HepG2 (cell line): ENCODE measurements around the gene RDM1. TPM values are rescaled to one million over a fixed set of nuclear protein-coding genes. Genes with fewer than 3 reads are reported as not detected.

Experiments
- GFI1 ChIP-seq: sonication (generic); formaldehyde crosslinking; IDR thresholded peaks from 2 replicates; pipeline ENCODE4 v1.5.0; 2020; ENCODE audit warnings: missing genetic modification reagents, mild to moderate bottlenecking, borderline replicate concordance
- HDAC2 ChIP-seq: sonication (generic); formaldehyde crosslinking; IDR thresholded peaks from 2 replicates; pipeline ENCODE4 v1.4.0; 2020; ENCODE audit warnings: missing genetic modification reagents
- MATR3 ChIP-seq: sonication (generic); formaldehyde crosslinking; IDR thresholded peaks from 2 replicates; pipeline ENCODE4 v1.4.0; 2020; ENCODE audit warnings: missing genetic modification reagents
- TBX3 ChIP-seq: fragments of 450-650 bp; IDR thresholded peaks from 2 replicates; pipeline ENCODE4 v1.6.1; 2017; ENCODE audit warnings: antibody characterized with exemption, mild to moderate bottlenecking, inconsistent platforms, borderline replicate concordance
- polyA plus RNA-seq, 8 experiments: library from polyadenylated mRNA; depleted of rRNA in 3 of 8; stranded (reverse) in 7 of 8; unstranded in 1 of 8; fragments of >200 nt; fragmentation: Illumina TruSeq in 4 of 8; extraction: Trizol in 4 of 8; gene quantifications; 2 replicates each; pipeline versions ENCODE4 v1.2.1 to v1.2.3, GENCODE V29; 2011 to 2016; ENCODE audit warnings: low read depth in 4 of 8, missing spikeins in 1 of 8, mixed read lengths in 1 of 8; ENCODE audit not compliant: insufficient read depth in 1 of 8
- total RNA-seq, 5 experiments: library from RNA; depleted of rRNA; stranded (reverse); fragments of >200 nt; fragmentation: Illumina TruSeq; extraction: Trizol; gene quantifications; 2 replicates each; pipeline ENCODE4 v1.2.3, GENCODE V29; 2016; ENCODE audit warnings: low read depth in 1 of 5
- TF ChIP-seq, protein P1 (sequence below): sonication (generic); formaldehyde crosslinking; IDR thresholded peaks from 2 replicates; pipeline ENCODE4 v1.4.0; 2020; ENCODE audit warnings: missing genetic modification reagents, mild to moderate bottlenecking, borderline replicate concordance
- TF ChIP-seq, protein P2 (sequence below): sonication (generic); formaldehyde crosslinking; IDR thresholded peaks from 2 replicates; pipeline ENCODE4 v1.5.0; 2020; ENCODE audit warnings: mild to moderate bottlenecking, missing genetic modification reagents, borderline replicate concordance
- TF ChIP-seq, protein P3 (sequence below): sonication (generic); formaldehyde crosslinking; conservative IDR thresholded peaks from 2 replicates; pipeline ENCODE4 v1.8.0; 2022; ENCODE audit warnings: mild to moderate bottlenecking, moderate library complexity, missing genetic modification reagents
- TF ChIP-seq, protein P4 (sequence below): IDR thresholded peaks from 2 replicates; pipeline ENCODE4 v1.6.1; 2012; ENCODE audit warnings: low read depth, low read length, improper control_type of control experiment
- TF ChIP-seq, protein P5 (sequence below): sonication (generic); formaldehyde crosslinking; IDR thresholded peaks from 2 replicates; pipeline ENCODE4 v1.4.0; 2020; ENCODE audit warnings: mild to moderate bottlenecking, missing genetic modification reagents, borderline replicate concordance

RDM1 gene
- total and polyA plus RNA-seq, 2 of the 13 experiments (the other 11 are each of a cell fraction or from before 2014, with no cell fraction given) = 0.28 to 0.40 TPM

DNA sequence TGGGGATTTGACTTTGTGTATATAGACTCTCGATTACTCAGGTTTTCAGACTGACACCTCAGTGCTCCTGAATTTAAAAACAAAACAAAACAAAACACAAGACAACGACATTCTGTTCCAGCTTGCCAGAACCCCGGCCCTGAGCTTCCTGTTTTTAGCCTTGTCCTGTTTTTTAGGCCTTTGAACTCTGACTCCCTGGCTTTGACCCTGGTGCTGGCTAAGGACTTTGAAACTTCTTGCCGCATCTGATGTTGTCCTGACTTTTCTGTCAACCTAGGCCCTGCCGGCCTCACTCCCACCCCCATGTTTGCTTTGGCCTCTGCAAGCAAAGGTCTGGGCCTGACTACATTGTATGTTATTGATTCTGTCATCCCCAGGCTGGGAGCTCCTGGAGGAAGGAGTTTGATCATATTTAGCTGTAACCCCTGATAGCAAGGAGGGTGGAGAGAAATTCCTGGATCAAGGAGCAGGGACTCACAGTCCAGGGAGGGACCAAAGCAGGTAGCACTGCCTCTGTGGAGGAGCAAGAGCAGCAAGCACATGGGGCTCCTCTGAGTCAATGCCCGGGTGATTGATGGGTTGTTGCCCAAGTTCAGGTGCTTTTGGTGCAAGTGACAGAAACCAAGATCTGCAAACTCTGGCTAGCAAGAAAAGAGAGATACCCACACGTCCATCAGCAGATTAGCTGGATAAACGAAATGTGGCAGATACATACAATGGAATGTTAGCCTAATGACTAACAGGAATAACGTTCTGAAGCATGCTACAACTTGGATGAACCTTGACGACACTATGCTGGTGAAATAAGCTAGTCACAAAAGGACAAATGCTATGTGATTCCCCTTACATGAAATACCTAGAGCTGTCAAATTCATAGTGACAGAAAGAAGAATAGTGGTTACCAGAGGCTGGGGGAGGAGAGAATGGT lies 43.0 kb upstream of the RDM1 start (continued):
- TF ChIP-seq, protein P1, sequence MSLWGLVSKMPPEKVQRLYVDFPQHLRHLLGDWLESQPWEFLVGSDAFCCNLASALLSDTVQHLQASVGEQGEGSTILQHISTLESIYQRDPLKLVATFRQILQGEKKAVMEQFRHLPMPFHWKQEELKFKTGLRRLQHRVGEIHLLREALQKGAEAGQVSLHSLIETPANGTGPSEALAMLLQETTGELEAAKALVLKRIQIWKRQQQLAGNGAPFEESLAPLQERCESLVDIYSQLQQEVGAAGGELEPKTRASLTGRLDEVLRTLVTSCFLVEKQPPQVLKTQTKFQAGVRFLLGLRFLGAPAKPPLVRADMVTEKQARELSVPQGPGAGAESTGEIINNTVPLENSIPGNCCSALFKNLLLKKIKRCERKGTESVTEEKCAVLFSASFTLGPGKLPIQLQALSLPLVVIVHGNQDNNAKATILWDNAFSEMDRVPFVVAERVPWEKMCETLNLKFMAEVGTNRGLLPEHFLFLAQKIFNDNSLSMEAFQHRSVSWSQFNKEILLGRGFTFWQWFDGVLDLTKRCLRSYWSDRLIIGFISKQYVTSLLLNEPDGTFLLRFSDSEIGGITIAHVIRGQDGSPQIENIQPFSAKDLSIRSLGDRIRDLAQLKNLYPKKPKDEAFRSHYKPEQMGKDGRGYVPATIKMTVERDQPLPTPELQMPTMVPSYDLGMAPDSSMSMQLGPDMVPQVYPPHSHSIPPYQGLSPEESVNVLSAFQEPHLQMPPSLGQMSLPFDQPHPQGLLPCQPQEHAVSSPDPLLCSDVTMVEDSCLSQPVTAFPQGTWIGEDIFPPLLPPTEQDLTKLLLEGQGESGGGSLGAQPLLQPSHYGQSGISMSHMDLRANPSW = peak; percentile 95
- TF ChIP-seq HDAC2 (CRISPR knock-in tag) (peak; percentile 96), MATR3 (no peak), GFI1 (peak; percentile 88), TBX3 (peak; percentile 75; the same call in 1 of the 2 replicates)
- TF ChIP-seq, protein P2, sequence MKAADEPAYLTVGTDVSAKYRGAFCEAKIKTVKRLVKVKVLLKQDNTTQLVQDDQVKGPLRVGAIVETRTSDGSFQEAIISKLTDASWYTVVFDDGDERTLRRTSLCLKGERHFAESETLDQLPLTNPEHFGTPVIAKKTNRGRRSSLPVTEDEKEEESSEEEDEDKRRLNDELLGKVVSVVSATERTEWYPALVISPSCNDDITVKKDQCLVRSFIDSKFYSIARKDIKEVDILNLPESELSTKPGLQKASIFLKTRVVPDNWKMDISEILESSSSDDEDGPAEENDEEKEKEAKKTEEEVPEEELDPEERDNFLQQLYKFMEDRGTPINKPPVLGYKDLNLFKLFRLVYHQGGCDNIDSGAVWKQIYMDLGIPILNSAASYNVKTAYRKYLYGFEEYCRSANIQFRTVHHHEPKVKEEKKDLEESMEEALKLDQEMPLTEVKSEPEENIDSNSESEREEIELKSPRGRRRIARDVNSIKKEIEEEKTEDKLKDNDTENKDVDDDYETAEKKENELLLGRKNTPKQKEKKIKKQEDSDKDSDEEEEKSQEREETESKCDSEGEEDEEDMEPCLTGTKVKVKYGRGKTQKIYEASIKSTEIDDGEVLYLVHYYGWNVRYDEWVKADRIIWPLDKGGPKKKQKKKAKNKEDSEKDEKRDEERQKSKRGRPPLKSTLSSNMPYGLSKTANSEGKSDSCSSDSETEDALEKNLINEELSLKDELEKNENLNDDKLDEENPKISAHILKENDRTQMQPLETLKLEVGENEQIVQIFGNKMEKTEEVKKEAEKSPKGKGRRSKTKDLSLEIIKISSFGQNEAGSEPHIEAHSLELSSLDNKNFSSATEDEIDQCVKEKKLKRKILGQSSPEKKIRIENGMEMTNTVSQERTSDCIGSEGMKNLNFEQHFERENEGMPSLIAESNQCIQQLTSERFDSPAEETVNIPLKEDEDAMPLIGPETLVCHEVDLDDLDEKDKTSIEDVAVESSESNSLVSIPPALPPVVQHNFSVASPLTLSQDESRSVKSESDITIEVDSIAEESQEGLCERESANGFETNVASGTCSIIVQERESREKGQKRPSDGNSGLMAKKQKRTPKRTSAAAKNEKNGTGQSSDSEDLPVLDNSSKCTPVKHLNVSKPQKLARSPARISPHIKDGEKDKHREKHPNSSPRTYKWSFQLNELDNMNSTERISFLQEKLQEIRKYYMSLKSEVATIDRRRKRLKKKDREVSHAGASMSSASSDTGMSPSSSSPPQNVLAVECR (CRISPR knock-in tag) = peak; percentile 67; the same call in 1 of the 2 replicates
- TF ChIP-seq, protein P3, sequence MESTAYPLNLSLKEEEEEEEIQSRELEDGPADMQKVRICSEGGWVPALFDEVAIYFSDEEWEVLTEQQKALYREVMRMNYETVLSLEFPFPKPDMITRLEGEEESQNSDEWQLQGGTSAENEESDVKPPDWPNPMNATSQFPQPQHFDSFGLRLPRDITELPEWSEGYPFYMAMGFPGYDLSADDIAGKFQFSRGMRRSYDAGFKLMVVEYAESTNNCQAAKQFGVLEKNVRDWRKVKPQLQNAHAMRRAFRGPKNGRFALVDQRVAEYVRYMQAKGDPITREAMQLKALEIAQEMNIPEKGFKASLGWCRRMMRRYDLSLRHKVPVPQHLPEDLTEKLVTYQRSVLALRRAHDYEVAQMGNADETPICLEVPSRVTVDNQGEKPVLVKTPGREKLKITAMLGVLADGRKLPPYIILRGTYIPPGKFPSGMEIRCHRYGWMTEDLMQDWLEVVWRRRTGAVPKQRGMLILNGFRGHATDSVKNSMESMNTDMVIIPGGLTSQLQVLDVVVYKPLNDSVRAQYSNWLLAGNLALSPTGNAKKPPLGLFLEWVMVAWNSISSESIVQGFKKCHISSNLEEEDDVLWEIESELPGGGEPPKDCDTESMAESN (CRISPR knock-in tag) = peak; percentile 61; the same call in 1 of the 2 replicates
- TF ChIP-seq, protein P4, sequence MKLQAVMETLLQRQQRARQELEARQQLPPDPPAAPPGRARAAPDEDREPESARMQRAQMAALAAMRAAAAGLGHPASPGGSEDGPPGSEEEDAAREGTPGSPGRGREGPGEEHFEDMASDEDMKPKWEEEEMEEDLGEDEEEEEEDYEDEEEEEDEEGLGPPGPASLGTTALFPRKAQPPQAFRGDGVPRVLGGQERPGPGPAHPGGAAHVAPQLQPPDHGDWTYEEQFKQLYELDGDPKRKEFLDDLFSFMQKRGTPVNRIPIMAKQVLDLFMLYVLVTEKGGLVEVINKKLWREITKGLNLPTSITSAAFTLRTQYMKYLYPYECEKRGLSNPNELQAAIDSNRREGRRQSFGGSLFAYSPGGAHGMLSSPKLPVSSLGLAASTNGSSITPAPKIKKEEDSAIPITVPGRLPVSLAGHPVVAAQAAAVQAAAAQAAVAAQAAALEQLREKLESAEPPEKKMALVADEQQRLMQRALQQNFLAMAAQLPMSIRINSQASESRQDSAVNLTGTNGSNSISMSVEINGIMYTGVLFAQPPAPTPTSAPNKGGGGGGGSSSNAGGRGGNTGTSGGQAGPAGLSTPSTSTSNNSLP = peak; percentile 54
- TF ChIP-seq, protein P5, sequence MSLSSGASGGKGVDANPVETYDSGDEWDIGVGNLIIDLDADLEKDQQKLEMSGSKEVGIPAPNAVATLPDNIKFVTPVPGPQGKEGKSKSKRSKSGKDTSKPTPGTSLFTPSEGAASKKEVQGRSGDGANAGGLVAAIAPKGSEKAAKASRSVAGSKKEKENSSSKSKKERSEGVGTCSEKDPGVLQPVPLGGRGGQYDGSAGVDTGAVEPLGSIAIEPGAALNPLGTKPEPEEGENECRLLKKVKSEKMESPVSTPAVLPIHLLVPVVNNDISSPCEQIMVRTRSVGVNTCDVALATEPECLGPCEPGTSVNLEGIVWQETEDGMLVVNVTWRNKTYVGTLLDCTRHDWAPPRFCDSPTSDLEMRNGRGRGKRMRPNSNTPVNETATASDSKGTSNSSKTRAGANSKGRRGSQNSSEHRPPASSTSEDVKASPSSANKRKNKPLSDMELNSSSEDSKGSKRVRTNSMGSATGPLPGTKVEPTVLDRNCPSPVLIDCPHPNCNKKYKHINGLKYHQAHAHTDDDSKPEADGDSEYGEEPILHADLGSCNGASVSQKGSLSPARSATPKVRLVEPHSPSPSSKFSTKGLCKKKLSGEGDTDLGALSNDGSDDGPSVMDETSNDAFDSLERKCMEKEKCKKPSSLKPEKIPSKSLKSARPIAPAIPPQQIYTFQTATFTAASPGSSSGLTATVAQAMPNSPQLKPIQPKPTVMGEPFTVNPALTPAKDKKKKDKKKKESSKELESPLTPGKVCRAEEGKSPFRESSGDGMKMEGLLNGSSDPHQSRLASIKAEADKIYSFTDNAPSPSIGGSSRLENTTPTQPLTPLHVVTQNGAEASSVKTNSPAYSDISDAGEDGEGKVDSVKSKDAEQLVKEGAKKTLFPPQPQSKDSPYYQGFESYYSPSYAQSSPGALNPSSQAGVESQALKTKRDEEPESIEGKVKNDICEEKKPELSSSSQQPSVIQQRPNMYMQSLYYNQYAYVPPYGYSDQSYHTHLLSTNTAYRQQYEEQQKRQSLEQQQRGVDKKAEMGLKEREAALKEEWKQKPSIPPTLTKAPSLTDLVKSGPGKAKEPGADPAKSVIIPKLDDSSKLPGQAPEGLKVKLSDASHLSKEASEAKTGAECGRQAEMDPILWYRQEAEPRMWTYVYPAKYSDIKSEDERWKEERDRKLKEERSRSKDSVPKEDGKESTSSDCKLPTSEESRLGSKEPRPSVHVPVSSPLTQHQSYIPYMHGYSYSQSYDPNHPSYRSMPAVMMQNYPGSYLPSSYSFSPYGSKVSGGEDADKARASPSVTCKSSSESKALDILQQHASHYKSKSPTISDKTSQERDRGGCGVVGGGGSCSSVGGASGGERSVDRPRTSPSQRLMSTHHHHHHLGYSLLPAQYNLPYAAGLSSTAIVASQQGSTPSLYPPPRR (CRISPR knock-in tag) = peak; percentile 96
